ENCODE measurements around the gene FKBP2. TPM values are rescaled to one million over a fixed set of nuclear protein-coding genes. Genes with fewer than 3 reads are reported as not detected.

The FKBP2 gene
- polyA plus RNA-seq, 1 experiment, result 29.9 TPM

DNA sequence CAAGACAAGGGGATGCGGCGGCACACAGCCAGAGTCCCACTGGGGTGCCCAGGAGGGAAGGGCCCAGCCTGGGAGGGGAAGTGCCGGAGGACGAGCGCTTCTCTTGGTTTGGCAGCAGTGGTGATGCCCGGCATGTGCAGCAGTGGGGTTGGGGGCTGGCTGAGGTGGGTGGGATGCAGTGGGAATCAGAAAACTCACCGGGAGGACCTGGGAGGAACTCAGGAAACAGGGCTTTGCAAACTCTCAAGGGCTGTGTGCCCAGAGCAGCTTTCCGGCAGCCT is 31.4 kb upstream of the FKBP2 start:
- DNase-seq (ENCODE audit: low read depth, low spot score), result no peak
- Histone ChIP-seq H3K27me3 (ENCODE audit: control insufficient read depth, insufficient read depth, low read length) (no peaks in the 10 kb centered on the region), H3K4me3 (ENCODE audit: low read depth, low read length) (no peak overlapping the region), H3K27ac (ENCODE audit: low read depth, low read length) (no peak overlapping the region), H3K9me3 (ENCODE audit: control insufficient read depth, insufficient read depth, low read length) (no peaks in the 10 kb centered on the region; the same call in 1 of the 2 replicates)
- POLR2A ChIA-PET, result interaction anchor here (2.3 kb wide), 1 partner anchor 14 kb away, joined by 6 read pairs; no protein-coding TSS in a partner anchor
- CTCF ChIA-PET, result no interaction called here
- TF ChIP-seq, protein P1, sequence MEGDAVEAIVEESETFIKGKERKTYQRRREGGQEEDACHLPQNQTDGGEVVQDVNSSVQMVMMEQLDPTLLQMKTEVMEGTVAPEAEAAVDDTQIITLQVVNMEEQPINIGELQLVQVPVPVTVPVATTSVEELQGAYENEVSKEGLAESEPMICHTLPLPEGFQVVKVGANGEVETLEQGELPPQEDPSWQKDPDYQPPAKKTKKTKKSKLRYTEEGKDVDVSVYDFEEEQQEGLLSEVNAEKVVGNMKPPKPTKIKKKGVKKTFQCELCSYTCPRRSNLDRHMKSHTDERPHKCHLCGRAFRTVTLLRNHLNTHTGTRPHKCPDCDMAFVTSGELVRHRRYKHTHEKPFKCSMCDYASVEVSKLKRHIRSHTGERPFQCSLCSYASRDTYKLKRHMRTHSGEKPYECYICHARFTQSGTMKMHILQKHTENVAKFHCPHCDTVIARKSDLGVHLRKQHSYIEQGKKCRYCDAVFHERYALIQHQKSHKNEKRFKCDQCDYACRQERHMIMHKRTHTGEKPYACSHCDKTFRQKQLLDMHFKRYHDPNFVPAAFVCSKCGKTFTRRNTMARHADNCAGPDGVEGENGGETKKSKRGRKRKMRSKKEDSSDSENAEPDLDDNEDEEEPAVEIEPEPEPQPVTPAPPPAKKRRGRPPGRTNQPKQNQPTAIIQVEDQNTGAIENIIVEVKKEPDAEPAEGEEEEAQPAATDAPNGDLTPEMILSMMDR (IDR thresholded peaks at IDR 0.05; ENCODE audit: low read depth, low read length), result no peak

DNA sequence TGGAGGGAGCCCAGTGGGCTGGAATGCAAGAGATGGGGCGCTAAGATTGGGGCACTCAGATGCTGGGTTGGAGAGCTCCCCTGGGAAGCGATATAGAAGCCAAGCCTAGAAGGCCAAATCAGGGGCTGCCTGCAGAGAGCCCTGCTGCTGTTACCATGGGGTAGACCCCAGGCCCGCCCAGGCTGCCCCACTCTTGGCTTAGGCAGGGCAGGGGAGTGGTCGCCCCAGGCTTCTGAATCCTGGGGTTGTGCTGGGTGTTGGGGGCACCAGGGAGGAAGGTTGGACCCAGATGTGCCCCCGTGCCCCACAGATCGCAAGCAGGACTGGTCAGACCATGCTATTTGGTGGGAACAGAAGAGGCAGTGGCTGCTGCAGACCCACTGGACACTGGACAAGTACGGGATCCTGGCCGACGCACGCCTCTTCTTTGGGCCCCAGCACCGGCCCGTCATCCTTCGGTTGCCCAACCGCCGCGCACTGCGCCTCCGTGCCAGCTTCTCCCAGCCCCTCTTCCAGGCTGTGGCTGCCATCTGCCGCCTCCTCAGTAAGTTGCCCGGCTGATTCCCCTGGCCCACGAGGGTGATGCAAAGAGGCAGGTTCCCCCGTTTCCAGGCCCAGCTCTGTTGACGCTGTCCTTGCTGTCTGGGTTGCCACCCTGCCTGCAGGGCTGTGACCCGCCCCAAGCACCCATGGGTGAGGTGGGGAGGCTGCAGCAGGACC is 30.4 kb upstream of the FKBP2 start:
- TF ChIP-seq, protein P1 (IDR thresholded peaks at IDR 0.05; ENCODE audit: low read depth, low read length), result no peak
- CTCF ChIA-PET, result no interaction called here
- no peak overlapping the region for H3K4me3 ChIP-seq (ENCODE audit: low read depth, low read length)
- DNase-seq (ENCODE audit: low read depth, low spot score), result no peak
- no peak overlapping the region for H3K27ac ChIP-seq (ENCODE audit: low read depth, low read length)
- H3K27me3 ChIP-seq (ENCODE audit: control insufficient read depth, insufficient read depth, low read length), result no peaks in the 10 kb centered on the region
- H3K9me3 ChIP-seq (ENCODE audit: control insufficient read depth, insufficient read depth, low read length), result no peaks in the 10 kb centered on the region; the same call in 1 of the 2 replicates
- POLR2A ChIA-PET, result interaction anchor here (0.9 to 2.3 kb wide), 2 partner anchors 10 to 13 kb away, joined by 3 to 6 read pairs; no protein-coding TSS in a partner anchor

DNA sequence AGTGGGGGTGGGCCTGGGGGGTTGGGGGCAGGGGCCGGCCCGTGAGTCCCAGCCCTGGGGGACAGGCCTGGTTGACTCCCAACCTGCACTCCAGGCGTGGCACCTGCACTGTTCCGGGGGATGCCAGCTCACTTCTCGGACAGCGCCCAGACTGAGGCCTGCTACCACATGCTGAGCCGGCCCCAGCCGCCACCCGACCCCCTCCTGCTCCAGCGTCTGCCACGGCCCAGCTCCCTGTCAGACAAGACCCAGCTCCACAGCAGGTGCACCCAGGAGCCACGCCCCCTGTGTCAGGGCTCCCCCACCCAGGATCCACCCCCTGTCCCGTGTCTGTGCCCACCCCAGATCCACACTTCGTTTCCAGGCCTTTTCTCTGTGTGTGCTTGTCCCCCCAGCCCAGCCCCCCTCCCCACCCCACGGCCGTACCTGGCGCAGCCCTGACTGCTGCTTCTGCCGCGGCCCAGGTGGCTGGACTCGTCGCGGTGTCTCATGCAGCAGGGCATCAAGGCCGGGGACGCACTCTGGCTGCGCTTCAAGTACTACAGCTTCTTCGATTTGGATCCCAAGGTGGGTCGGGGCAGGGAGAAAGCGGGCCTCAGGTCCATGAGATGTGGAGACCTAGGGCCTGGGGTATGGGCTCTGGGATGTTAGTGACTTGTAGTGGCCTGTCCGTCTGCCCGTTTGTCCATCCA is 29.6 kb upstream of the FKBP2 start:
- no peak overlapping the region for H3K27ac ChIP-seq (ENCODE audit: low read depth, low read length)
- H3K27me3 ChIP-seq (ENCODE audit: control insufficient read depth, insufficient read depth, low read length), result no peaks in the 10 kb centered on the region
- H3K4me3 ChIP-seq (ENCODE audit: low read depth, low read length), result no peak overlapping the region
- ChIA-PET CTCF (interaction anchor here (1.0 to 1.3 kb wide), 2 partner anchors 92 to 93 kb away, joined by 3 to 4 read pairs; no protein-coding TSS in a partner anchor), POLR2A (interaction anchor here (2.3 kb wide), 1 partner anchor 12 kb away, joined by 6 read pairs; no protein-coding TSS in a partner anchor)
- no peaks in the 10 kb centered on the region; the same call in 1 of the 2 replicates for H3K9me3 ChIP-seq (ENCODE audit: control insufficient read depth, insufficient read depth, low read length)
- TF ChIP-seq, protein P1 (IDR thresholded peaks at IDR 0.05; ENCODE audit: low read depth, low read length), result no peak
- DNase-seq (ENCODE audit: low read depth, low spot score), result no peak

DNA sequence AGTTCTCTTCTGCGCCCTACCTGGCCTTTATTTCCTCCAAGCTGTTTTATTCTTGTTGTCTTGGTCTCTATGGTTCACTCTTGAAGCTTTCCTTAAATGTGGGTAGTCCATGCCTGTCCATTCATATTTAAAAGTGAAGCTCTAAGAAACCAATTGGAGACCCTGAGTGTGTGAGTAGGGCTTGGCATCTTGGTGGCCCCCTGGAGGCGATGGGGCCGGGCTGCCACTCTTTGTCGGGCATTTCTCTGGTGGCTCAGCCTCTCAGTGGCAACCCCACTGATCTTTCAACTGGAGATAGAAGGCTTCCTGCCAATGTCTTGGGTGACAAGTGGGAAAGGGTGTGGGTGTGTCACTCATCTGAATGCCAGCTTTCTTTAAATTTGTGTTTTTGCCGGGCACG is 24.0 kb upstream of the FKBP2 start:
- CTCF ChIA-PET, result interaction anchor here (6.1 kb wide), 1 partner anchor 12 kb away, joined by 34 read pairs; no protein-coding TSS in a partner anchor
- POLR2A ChIA-PET, result interaction anchor here (0.7 to 0.9 kb wide), 2 partner anchors 8 to 9 kb away, joined by 3 to 6 read pairs; no protein-coding TSS in a partner anchor

More for the DNA sequence above, 24.0 kb upstream of the FKBP2 start:
- Histone ChIP-seq H3K4me3 (ENCODE audit: low read depth, low read length) (no peak overlapping the region), H3K27ac (ENCODE audit: low read depth, low read length) (no peak overlapping the region), H3K9me3 (ENCODE audit: control insufficient read depth, insufficient read depth, low read length) (no peaks in the 10 kb centered on the region), H3K27me3 (ENCODE audit: control insufficient read depth, insufficient read depth, low read length) (no peaks in the 10 kb centered on the region)
- DNase-seq (ENCODE audit: low read depth, low spot score), result no peak
- TF ChIP-seq, protein P1 (IDR thresholded peaks at IDR 0.05; ENCODE audit: low read depth, low read length), result no peak

Measured in AG04450 (cell line).